HepG2 (cell line): Measurements from ENCODE around the gene NUP153. TPM values are rescaled to one million over a fixed set of nuclear protein-coding genes. Genes with fewer than 3 reads are reported as not detected.

Experiments used
- POLR2G ChIP-seq: fragments of 200-400 bp; formaldehyde crosslinking; IDR thresholded peaks from 2 replicates; pipeline ENCODE4 v1.6.1; 2018; ENCODE audit warnings: mild to moderate bottlenecking, low read depth, low read length, moderate library complexity
- ZBTB38 ChIP-seq: sonication (generic); formaldehyde crosslinking; IDR thresholded peaks from 2 replicates; pipeline ENCODE4 v1.5.1; 2020; ENCODE audit warnings: mild to moderate bottlenecking, missing genetic modification reagents
- ZGPAT ChIP-seq: IDR thresholded peaks from 2 replicates; pipeline ENCODE4 v1.6.1; 2016; ENCODE audit warnings: mild to moderate bottlenecking
- ZNF10 ChIP-seq: sonication (generic); formaldehyde crosslinking; IDR thresholded peaks from 2 replicates; pipeline ENCODE4 v1.4.0; 2020; ENCODE audit warnings: mild to moderate bottlenecking, low read depth, missing genetic modification reagents, borderline replicate concordance
- ZNF12 ChIP-seq: sonication (generic); formaldehyde crosslinking; IDR thresholded peaks from 2 replicates; pipeline ENCODE4 v1.5.0; 2020; ENCODE audit warnings: missing genetic modification reagents
- ZNF234 ChIP-seq: sonication (generic); formaldehyde crosslinking; conservative IDR thresholded peaks from 2 replicates; pipeline ENCODE4 v1.5.1; 2020; ENCODE audit warnings: mild to moderate bottlenecking, missing genetic modification reagents
- ZNF318 ChIP-seq: sonication (generic); formaldehyde crosslinking; IDR thresholded peaks from 2 replicates; pipeline ENCODE4 v1.4.0; 2020; ENCODE audit warnings: mild to moderate bottlenecking, missing genetic modification reagents
- ZNF451 ChIP-seq: sonication (generic); formaldehyde crosslinking; IDR thresholded peaks from 2 replicates; pipeline ENCODE4 v1.5.0; 2020; ENCODE audit warnings: mild to moderate bottlenecking, missing genetic modification reagents
- ZNF543 ChIP-seq: sonication (generic); formaldehyde crosslinking; IDR thresholded peaks from 2 replicates; pipeline ENCODE4 v1.4.0; 2020; ENCODE audit warnings: mild to moderate bottlenecking, missing genetic modification reagents
- ZNF574 ChIP-seq: sonication (generic); formaldehyde crosslinking; IDR thresholded peaks from 2 replicates; pipeline ENCODE4 v1.4.0; 2020; ENCODE audit warnings: missing genetic modification reagents
- ZNF816 ChIP-seq: sonication (generic); formaldehyde crosslinking; IDR thresholded peaks from 2 replicates; pipeline ENCODE4 v1.8.0; 2022; ENCODE audit warnings: missing genetic modification reagents, mild to moderate bottlenecking, borderline replicate concordance
- polyA plus RNA-seq, 8 experiments: library from polyadenylated mRNA; depleted of rRNA in 3 of 8; stranded (reverse) in 7 of 8; unstranded in 1 of 8; fragments of >200 nt; fragmentation: Illumina TruSeq in 4 of 8; extraction: Trizol in 4 of 8; gene quantifications; 2 replicates each; pipeline versions ENCODE4 v1.2.1 to v1.2.3, GENCODE V29; 2011 to 2016; ENCODE audit warnings: low read depth in 4 of 8, missing spikeins in 1 of 8, mixed read lengths in 1 of 8; ENCODE audit not compliant: insufficient read depth in 1 of 8
- total RNA-seq, 5 experiments: library from RNA; depleted of rRNA; stranded (reverse); fragments of >200 nt; fragmentation: Illumina TruSeq; extraction: Trizol; gene quantifications; 2 replicates each; pipeline ENCODE4 v1.2.3, GENCODE V29; 2016; ENCODE audit warnings: low read depth in 1 of 5
- TF ChIP-seq, protein P1 (sequence below): IDR thresholded peaks from 2 replicates; pipeline ENCODE4 v1.6.1; 2016; ENCODE audit warnings: low read depth, missing genetic modification reagents, missing compliant biosample characterization

NUP153 gene
- total and polyA plus RNA-seq, 2 of the 13 experiments (the other 11 are each of a cell fraction or from before 2014, with no cell fraction given), result 29.8 to 55.2 TPM

DNA sequence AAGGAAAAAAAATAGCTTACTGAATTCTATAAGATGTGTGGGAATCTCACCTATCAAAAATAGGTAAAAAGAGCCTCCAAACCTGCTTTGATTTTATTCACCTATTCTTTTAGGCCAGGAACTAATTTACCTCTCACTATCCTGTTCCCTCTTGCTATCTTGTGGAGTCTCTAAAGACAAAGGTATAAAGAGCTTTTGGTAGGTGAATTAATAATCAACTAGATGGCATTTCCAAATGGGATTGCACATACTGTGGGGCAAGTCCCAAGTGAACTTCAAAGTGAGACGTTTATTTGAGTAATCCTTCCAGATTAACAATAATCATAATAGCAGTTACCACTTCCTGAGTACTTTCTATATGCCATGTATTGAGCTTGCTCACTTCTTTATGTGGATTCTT, 103.8 kb downstream of the NUP153 start (continued):
- no peak for TF ChIP-seq ZNF451 (CRISPR knock-in tag)
- no peak for TF ChIP-seq ZNF574
- no peak for TF ChIP-seq ZNF543 (CRISPR knock-in tag)
- TF ChIP-seq, protein P1, sequence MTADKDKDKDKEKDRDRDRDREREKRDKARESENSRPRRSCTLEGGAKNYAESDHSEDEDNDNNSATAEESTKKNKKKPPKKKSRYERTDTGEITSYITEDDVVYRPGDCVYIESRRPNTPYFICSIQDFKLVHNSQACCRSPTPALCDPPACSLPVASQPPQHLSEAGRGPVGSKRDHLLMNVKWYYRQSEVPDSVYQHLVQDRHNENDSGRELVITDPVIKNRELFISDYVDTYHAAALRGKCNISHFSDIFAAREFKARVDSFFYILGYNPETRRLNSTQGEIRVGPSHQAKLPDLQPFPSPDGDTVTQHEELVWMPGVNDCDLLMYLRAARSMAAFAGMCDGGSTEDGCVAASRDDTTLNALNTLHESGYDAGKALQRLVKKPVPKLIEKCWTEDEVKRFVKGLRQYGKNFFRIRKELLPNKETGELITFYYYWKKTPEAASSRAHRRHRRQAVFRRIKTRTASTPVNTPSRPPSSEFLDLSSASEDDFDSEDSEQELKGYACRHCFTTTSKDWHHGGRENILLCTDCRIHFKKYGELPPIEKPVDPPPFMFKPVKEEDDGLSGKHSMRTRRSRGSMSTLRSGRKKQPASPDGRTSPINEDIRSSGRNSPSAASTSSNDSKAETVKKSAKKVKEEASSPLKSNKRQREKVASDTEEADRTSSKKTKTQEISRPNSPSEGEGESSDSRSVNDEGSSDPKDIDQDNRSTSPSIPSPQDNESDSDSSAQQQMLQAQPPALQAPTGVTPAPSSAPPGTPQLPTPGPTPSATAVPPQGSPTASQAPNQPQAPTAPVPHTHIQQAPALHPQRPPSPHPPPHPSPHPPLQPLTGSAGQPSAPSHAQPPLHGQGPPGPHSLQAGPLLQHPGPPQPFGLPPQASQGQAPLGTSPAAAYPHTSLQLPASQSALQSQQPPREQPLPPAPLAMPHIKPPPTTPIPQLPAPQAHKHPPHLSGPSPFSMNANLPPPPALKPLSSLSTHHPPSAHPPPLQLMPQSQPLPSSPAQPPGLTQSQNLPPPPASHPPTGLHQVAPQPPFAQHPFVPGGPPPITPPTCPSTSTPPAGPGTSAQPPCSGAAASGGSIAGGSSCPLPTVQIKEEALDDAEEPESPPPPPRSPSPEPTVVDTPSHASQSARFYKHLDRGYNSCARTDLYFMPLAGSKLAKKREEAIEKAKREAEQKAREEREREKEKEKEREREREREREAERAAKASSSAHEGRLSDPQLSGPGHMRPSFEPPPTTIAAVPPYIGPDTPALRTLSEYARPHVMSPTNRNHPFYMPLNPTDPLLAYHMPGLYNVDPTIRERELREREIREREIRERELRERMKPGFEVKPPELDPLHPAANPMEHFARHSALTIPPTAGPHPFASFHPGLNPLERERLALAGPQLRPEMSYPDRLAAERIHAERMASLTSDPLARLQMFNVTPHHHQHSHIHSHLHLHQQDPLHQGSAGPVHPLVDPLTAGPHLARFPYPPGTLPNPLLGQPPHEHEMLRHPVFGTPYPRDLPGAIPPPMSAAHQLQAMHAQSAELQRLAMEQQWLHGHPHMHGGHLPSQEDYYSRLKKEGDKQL, result peak; percentile 66; the same call in 1 of the 2 replicates
- no peak for TF ChIP-seq ZBTB38 (CRISPR knock-in tag)
- TF ChIP-seq ZNF234 (CRISPR knock-in tag), result no peak
- TF ChIP-seq ZNF12 (CRISPR knock-in tag), result peak; percentile 20; the same call in 1 of the 2 replicates
- TF ChIP-seq ZNF318 (CRISPR knock-in tag), result no peak
- TF ChIP-seq ZNF816 (CRISPR knock-in tag), result no peak
- TF ChIP-seq ZNF10, result no peak
- TF ChIP-seq ZGPAT (CRISPR knock-in tag), result no peak
- TF ChIP-seq POLR2G, result peak; percentile 47
